Esophagus squamous epithelium (tissue), 4 donors: ENCODE measurements around the gene LRRC71.

ENCODE experiments used
- POLR2A ChIP-seq, 4 donors: fragments of 450-650 bp; IDR thresholded peaks; one replicate each; pipeline ENCODE4 v1.6.1; 2017; ENCODE audit warnings: antibody characterized with exemption in 4 of 4, mild to moderate bottlenecking in 4 of 4, moderate library complexity in 3 of 4
- TF ChIP-seq, protein P1 (sequence below), 6 experiments: fragments of 450-650 bp in 4 of 6; fragments of 200-600 bp in 2 of 6; sonication (generic) in 2 of 6; IDR thresholded peaks; one replicate each; pipeline ENCODE4 v1.5.1; 2016 to 2019; ENCODE audit warnings: antibody characterized with exemption in 6 of 6, mild to moderate bottlenecking in 4 of 6, moderate library complexity in 4 of 6

DNA sequence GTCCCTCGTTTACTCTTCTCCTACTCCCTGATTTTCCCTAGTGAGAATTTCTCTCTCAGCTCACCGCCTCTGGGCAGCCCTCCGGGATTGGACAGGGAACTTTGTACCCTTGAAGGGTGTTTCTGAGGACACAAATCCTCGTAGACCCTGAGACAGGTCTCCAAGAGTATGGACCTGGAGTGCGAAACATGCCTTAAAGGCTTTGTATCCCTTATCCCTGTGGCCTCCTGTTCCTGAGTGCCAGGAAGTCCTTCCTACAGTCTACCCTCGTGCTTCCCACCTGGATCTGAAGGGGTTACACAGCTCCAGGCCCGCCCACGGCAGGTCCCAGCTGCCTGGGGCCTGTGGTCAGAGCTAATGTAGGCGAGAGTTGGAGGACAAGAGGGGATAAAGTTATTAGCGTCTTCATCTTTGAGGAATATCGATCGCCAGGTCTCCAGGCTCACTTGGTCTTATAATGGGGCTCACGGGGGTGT, 34.5 kb upstream of the LRRC71 start:
- TF ChIP-seq, protein P1, sequence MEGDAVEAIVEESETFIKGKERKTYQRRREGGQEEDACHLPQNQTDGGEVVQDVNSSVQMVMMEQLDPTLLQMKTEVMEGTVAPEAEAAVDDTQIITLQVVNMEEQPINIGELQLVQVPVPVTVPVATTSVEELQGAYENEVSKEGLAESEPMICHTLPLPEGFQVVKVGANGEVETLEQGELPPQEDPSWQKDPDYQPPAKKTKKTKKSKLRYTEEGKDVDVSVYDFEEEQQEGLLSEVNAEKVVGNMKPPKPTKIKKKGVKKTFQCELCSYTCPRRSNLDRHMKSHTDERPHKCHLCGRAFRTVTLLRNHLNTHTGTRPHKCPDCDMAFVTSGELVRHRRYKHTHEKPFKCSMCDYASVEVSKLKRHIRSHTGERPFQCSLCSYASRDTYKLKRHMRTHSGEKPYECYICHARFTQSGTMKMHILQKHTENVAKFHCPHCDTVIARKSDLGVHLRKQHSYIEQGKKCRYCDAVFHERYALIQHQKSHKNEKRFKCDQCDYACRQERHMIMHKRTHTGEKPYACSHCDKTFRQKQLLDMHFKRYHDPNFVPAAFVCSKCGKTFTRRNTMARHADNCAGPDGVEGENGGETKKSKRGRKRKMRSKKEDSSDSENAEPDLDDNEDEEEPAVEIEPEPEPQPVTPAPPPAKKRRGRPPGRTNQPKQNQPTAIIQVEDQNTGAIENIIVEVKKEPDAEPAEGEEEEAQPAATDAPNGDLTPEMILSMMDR (IDR thresholded peaks at IDR 0.05): no peak
- TF ChIP-seq POLR2A (IDR thresholded peaks at IDR 0.05): no peak
